ENCODE data around the gene ACP3. TPM values are rescaled to one million over a fixed set of nuclear protein-coding genes. Genes with fewer than 3 reads are reported as not detected.

The ACP3 gene
- polyA plus RNA-seq, 5 donors, result 2.6 to 5.4 (median 3.6) TPM

DNA sequence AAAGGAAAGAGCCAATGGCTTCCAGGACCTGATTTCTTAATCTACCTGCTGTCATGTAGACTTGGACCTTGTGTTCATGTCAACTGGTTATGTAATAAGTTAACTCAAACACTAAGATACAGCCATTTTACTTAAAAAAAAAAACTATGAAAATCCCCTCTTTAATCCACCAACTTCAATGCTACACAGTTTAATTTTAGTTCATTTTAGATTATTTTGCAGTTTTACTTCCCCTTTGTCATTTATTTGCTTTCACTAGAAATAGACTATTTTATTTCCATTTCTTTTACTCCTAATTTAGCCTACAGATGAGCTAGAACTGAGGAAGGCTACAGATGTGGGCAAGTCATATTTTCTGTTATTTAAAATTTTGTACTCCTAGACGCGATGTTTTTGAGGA lies 89.4 kb downstream of the ACP3 start:
- no peak for DNase-seq

DNA sequence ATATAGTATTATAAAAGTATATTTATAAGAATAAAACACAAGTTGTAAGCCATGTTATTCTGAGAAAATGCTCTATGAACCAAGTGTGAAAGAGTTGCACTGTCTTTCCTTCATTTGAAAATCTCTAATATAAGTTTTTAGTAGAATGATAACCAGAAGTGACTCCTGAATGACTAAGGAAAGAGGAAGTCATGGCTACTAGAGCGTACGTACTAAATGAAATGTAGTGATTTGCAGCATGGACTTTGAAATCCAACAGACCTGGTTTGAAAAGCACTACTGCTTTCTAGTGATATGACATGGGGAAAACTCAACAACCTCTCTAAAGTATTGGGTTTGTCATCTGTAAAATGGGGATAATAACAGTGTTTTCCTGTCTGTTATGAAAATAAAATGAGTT lies 89.8 kb downstream of the ACP3 start:
- DNase-seq, result no peak

Other genes with a start within 250 kb of the ACP3 start
- 10 to 100 TPM; 42.5 to 65.8 (median 54.2) TPM for gene DNAJC13, start 100.1 kb downstream of the ACP3 start, polyA plus RNA-seq (ENCODE audit: insufficient read depth in 1 of 5, insufficient read length in 5 of 5, low replicate concordance in 1 of 5)